HL-60/S4 (cell line): Measurements from ENCODE around the gene DNLZ.

Experiments used
- in situ Hi-C: fragments of 300-500 bp; cut with MboI; formaldehyde crosslinking; loops from 2 replicates; pipeline ENCODE4 v1.14.3; 2022; ENCODE audit warnings: low sequenced_read_pairs

DNLZ gene

DNA sequence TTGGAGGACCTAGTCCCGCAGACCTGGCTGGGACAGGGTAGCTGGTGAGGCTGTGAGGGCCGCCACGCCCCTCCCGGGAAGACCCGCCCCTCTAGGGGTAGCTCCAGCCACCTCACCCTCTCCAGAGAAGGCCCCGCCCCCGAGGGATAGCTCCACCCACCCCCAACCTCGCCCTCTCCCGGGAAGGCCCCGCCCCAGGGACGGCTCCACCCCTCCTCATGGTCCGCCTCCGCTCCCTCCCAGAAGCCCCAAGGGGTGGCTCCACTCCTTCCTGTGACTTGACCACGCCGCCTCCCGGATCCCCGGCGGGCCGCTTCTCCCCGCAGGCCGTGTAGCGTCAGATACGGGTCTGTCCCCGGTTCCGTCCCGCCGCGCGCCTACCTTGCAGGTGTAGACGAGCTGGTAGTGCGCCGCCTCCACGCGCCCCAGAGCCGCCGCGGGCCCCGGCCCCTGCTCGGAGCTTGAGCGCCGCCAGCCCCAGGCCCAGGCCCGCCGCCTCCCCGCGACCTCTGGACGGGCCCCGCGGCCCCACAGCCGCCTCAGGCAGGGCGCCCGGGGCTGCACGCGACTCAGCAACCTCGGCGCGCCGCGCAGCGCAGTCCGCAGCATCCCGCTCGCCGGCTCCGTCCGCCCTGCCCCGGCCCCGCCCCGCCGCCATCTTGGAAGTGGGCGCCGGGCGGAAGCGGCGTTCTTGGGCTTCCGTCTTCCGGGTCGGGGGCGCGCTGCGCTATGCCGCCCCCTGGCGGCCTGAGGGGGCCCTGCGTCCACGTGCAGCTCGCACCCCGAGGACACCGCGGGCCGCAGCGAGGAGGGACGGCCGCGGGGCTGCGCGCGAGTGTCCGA lies at the start of gene DNLZ:
TSS of gene DNLZ (minus strand) at position 639 of the 843 bp plus-strand sequence. CDS start at position 609, 30 bp downstream.
- in situ Hi-C loops, result no loop called here

DNA sequence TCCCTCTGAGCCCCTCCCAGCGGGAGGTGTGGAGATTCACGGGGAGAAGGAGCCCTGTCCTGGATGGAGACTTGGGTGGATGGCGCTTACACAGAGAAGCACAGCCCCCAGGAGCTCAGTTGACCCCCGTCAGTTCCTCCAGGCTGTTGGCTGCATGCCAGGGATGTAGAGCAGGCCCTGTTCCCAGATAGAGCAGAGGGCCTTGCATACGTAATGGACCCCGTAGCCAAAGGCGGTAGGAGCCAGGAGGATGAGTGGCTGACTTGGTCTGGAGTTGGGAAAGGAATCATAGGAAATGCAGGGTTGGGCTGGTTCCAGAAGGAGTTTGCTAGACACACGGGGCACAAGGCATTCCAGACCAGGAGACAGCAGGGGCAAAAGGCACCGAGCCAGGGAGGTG lies 49.4 kb upstream of the DNLZ start:
- in situ Hi-C loops, result no loop called here

DNA sequence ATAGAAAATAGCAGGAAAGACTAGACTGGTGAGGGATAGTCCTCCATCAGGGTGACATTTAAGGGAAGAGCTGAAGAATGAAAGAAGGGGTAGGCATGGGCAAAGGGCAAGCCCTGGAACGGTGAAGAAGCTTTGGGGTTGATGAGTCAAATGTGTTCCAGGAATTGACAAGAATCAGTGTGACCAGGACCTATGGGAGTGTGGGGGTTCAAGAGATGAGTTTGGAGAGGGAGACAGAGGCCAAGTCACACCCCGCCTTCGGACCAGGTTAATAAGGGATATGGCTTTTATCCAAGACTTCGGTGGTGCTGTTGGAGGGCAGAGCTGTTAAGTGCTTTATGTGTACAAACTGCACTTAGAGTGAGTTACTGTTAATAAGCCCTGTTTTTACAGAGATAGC lies 47.8 kb upstream of the DNLZ start:
- in situ Hi-C loops, result no loop called here

DNA sequence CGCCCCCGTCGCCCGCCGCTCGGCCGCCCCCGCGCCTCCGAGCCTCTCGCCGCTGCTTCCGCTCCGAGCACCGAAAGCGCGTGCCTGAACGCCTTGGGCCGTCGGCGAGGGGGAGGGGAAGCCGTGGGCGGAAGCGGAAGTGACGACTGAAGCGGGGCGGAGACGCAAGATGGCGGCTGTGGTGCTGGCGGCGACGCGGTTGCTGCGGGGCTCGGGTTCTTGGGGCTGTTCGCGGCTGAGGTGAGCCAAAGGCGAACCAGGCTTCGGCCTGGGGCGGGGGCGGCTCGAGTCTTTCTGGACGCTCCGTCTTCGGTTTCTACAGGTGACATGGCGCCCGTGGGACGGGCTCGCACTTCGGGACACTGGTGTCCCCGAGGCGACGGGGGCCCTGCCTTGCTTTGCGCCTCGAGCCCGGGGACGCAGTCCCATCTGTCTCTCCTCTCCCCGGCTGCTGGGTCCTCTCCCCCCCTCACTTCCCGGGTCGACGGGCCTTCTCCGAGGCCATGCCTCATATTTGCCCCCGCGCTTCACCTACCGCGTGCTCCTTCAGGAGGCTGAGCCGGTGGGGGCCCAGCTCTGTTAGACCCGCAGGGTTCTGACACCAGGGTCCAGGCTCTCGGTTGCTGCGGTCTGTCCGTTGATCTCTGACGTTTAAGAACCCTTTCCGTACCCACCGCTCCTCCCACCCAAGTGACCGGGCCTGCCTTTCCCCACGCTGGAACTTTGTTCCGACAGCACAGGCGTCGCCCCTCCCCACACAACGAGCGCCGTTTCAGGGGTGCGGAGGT lies 47.1 kb upstream of the DNLZ start, which contains the start of the genes ENTR1 and PMPCA:
TSS of gene ENTR1 (minus strand) at position 115 of the 788 bp plus-strand sequence. CDS start 217 bp downstream, outside the sequence.
TSS of gene PMPCA (plus strand) at position 159 of the 788 bp plus-strand sequence. CDS start at position 170, 11 bp downstream.
- in situ Hi-C loops, result no loop called here

DNA sequence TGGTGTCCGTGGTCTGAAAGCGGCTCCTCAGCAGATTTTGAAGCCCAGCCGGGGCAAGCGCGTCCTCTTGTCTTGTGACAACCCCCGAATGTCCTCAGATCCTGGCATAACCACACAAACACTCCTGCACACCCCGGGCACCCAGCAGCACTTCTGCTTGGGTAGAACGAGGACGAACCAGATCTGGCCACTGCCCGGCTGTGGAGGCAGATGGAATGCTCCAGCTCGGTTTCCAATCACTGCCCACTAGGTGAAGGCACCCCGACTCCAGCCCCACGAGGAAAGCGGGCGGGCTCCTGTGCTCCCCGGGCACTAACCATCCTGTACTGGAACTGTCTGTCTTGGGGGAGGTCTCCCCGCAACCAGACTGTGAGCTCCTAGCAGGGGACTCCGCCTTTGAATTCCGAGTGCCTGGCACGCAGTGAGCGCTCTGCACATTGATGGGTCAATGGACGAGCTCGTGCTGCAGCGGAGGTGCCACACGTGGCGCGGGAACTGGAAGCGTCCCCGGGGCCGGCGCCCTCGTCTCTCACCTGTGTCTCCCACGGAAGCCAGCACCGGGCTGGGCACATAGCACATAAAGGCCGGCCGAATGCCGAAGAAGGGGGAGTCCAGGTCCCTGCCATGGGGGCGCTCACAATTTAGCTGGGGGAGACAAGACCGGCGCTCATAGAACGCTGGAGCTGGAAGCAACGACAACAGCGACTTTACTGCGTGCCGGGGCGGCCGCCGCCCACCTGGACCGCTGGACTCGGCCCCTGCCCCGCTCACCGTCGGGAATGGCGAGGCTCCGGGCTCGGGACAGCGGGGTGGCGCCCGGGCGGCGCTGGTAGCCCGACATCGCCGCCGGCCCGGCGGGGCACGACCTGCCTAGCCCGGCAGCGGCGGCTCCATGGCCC lies 46.3 kb upstream of the DNLZ start:
- in situ Hi-C loops, result loop anchor here (5.0 kb wide), 1 partner anchor 73 kb away; no protein-coding TSS in a partner anchor

DNA sequence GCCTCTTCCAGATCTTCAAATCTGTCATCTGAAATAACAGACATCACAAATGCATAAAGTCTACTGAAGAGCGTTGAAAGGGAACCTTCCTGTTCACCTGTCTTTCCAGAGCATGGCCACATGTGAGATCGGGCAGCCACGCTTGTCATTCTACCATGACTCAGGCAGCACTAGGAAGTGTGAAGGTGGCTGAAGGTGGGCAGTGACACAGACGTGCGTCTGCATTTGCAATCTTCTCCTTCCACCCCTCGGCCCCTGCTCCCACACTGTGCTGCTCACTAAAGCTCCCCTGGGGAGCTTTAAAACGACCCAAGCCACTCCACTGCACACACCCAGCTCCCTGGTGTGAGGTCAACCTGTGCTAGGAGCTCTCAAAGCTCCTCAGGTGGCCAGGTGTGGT lies 44.4 kb upstream of the DNLZ start:
- in situ Hi-C loops, result loop anchor here (5.0 kb wide), 1 partner anchor 71 kb away; no protein-coding TSS in a partner anchor

DNA sequence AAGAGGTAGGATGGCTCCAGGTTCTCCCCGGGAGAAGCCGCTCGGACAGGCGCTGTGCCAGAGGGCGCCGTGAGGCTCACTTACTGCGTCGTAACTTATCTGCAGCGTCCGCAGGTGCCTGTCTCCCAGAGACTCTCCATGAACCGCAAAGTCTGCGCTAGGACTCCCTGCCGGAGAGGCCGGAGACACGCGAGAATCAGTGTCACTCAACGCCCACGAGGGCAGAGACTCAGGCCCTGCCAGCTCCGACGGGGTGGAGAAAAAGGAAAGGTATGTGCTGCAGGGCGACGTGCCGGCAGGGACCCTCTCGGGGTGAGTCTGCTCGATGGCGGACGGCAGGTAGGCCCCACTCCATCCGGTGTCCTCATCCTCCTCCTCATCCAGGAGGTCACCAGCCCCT lies 43.5 kb upstream of the DNLZ start:
- in situ Hi-C loops, result loop anchor here (5.0 kb wide), 1 partner anchor 70 kb away; no protein-coding TSS in a partner anchor

DNA sequence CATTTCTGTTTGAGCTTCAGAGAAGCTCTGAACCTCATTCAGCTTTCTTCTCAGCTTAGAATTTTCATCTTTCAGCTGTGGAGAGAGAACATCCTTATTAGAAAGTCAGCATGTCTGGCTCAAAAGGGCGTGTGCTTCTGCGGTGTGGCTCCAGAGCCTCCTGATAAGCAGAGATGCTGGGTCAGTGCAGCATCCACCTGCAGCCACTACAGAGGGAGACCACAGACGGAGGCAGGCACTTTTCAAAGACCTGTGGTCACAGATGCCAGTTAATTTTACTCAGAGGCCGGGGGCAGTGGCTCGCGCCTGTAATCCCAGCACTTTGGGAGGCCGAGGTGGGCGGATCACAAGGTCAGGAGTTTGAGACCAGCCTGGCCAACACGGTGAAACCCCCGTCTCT lies 42.4 kb upstream of the DNLZ start:
- in situ Hi-C loops, result loop anchor here (5.0 kb wide), 1 partner anchor 69 kb away; no protein-coding TSS in a partner anchor

DNA sequence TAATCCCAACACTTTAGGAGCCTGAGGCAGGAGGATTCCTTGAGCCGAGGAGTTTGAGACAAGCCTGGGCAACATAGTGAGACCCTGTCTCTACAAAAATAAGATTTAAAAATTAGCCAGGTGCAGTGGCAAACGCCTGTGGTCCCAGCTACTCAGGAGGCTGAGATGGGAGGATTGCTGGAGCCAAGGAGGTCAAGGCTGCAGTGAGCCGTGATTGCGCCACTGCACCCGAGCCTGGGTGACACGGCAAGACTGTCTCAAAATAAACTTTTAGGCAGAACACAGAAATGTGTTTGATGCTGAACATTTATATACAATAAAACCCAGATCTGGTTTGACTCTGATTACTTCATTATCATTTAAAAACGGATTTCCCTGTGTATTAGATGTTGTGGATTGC lies 41.9 kb upstream of the DNLZ start:
- in situ Hi-C loops, result loop anchor here (5.0 kb wide), 1 partner anchor 68 kb away; no protein-coding TSS in a partner anchor

DNA sequence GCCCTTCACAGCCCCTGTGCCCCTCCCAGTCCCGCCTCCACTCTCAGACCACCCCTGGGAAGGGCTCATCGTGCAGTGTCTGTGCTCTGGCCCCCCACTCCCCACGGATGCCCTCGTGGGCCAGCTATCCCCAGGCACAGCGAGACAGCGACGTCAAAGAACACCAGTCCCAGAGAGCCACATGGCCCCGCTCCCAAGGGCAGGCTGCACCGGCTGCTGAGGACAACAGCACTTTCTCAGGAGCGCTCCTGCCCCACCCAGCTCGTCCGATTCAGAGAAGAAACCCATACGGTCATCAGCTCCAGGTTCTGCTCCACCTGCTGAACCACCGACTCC lies 41.2 kb upstream of the DNLZ start:
- in situ Hi-C loops, result loop anchor here (5.0 kb wide), 1 partner anchor 67 kb away; no protein-coding TSS in a partner anchor

DNA sequence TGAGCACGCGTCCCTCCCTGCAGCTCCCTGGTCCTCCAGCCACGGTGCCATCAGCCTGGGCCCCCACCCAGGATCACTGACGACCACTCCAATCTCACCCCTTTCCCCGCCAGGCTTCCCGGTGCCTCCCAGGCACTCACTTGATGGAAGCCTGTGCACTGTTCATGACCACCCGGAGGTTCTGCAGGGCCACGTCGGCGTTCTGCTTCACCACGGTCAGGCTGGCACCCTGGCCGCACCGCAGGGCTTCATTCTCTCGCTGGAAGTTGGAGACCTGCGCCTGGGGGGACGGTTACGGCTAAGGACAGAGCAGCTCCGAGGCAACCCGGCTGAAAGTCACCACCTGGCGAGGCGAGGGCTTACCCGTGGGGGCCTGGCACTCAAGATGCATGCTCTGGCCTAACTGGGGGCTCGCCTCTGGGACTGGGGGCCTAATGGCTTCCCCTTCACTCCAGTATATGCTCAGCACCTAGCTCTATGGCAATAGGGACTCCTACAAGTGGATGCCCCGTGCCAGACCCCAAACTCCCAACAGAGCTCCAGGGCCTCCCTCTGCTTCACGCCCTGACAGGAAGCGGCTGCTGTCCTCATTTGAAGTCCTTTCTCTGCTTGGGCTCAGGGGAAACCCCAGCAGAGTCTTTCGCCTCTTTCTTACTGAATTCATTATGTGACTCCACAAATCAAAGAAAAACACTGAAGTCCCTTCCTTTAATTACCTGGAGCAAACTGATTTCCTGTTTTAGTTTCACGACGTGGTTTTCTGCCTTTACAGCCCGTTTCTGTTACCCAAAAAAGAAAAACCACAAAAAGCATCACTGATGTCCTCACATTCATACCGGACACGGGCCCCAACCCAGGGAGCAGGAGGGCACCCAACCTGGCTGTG lies 40.6 kb upstream of the DNLZ start:
- in situ Hi-C loops, result no loop called here

DNA sequence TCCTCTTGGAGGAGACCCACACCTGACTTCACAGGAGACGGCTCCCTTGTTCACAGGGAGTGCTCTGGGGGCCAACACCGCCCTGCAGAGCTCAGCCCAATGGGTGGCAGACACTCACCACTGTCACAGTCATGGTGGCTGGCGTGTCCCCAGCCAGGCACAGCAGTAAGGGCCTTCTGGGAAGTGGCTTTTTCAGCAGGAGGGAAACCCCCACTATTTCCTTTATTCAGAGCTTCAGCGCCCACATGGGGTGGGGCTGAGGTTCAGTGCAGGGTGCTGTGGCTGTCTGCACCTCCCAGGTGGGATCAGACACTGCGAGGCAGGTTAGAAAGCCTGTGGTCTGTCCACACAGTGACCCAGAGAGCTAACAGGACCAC lies 40.0 kb upstream of the DNLZ start:
- in situ Hi-C loops, result no loop called here

DNA sequence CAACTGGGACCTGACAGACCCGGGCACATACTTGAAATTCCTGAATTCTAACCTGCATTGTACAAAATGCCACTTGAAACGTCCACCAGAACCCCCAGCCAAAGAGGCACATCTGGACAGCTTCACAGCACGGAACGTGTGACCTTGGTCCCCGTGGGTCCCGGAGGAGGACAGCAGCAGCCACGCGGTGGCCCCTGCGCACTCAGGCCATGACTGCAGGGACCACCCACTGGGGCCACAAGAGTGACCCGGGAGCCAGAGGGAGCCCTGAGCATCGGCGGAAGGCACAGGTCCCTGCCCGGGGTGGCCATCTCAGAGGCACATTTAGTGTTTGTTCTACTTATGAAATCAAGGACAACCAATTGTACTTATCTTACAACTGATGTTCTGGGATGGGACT lies 38.5 kb upstream of the DNLZ start:
- in situ Hi-C loops, result no loop called here

DNA sequence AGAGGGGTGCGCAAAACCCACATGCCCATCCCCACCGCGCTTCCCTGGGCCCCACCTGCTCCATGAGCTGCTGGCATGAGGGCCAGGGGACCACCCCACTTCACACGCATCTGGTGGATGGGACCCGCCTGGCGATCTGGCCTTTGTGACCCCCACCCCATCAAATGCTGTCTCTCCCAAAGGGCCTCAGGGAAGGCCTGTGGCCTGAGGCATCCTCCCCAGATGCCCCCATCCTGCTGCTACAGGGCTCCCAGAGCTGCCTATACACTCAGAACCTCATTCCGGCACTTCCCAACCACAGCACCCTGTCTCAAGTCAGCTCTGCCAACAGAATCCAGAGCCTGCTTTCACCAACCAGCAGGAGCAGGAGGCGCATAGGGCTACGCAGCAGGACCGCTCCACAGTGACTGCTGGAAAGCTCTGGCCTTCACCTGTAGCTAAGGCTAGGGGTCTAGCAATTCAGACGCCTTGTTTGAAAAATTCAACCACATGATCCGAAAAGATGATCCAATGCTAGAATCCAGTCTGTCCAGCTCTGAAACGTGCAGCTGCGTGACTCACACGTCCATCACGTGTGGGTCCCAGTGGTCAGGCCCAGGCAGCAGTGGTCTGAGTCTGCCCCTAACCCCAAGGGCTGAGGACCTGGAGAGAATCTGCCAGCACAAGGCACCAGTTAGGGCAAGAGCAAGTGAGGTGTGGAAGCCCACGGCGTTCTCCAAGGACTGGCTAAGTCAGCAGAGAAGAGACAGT lies 37.8 kb upstream of the DNLZ start:
- in situ Hi-C loops, result no loop called here

DNA sequence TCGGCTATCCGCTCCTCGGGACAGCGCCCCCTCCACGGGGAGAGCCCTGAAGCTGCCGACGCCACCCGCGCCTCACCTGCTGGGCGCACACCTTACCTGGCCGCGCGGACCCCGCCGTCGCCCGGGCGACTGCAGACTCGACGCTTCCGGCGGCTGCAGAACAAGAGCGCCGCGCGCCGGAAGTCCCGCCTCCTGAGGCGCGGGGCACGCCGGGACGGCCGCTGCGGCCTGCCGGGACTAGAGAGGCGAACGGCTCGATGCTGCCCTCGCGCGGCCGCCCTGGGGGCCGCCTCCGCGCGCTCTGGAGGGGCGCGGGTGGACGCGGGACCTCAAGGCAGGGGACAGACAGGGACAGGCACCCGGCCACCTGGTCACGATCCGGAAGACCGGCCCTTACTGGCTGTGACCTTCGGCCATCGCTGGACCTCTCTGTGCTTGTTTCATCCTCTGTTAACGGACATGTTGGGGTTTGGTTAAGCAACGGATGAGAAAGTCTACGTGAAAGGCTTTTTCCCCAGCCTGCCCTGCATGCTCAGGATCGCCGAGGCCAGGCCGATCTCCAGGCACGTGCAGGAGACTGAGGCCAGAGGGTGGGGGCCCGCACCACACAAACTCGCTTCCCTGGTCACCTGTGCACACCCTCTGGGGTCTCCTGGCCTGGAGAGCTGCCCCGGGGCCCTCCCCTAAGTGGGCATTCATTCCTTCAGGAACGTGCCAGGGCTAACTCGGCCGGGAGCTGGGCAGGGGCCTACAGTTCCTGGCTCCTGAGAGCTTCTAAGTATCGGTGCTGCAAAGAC lies 36.7 kb upstream of the DNLZ start, which contains the start of gene SNAPC4:
TSS of gene SNAPC4 (minus strand) at position 133 of the 797 bp plus-strand sequence. CDS start 1,742 bp downstream, outside the sequence.
- in situ Hi-C loops, result no loop called here

DNA sequence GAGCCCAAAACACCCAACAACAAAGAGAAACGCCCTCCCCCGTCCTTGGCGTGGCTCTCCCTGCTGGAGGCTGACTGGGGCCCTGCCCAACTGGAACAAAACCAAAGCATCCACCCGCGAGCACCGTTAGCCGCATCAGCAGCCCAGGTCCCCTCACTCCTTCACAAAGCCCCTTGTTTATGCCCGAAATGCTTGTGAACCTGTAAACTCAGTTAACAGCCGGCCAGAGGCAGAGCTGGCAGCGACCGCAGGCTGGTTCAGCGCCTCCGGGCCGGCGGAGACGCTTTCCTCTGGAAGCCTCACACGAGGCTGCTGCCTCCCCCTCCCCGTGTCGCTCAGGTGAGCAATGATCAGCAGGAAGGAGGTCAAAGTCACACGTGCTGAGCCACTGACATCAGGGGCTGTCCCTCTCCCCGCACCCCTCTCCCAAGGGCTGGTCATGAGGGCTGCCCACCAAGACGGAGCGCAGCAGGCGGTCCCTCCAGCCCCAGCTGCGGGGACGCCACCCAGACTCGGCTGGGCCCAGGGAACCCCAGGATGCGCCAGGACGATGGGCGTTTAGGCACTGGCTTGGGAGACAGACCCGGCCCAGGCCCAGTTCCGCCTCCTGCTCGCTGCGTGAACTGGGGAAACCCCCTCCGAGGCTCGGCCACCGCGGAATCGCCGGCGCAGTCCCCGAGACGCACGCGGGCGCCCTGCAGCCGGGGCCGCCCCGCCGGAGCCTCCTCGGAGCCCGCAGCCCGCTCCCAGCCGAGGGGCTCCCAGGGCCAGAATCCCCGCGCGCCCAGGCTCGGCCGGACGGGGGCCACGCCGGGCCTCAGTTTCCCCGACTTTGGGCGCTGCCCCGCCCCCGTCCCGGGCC lies 35.9 kb upstream of the DNLZ start:
- in situ Hi-C loops, result no loop called here

DNA sequence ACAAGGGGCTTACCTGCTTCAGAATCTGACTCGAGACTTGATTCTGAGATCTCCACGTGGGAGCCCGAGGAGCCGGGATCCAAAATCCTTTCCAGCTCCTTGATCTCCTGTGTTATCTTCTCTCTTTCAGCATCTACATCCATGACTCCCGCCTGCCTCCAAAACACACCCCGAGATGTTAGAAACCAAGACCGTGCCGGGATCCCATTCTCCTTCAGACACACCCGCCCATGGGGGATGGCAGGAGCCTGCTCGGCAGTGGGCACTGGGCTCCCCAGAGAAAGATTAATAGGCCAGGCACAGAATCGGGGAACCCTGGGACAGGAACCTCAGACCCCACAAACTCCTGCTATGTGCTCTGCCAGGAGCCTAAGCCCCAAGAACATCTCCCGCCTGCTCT lies 34.7 kb upstream of the DNLZ start:
- in situ Hi-C loops, result no loop called here
